ENCODE measurements around the gene NR1D1.

NR1D1 gene

DNA sequence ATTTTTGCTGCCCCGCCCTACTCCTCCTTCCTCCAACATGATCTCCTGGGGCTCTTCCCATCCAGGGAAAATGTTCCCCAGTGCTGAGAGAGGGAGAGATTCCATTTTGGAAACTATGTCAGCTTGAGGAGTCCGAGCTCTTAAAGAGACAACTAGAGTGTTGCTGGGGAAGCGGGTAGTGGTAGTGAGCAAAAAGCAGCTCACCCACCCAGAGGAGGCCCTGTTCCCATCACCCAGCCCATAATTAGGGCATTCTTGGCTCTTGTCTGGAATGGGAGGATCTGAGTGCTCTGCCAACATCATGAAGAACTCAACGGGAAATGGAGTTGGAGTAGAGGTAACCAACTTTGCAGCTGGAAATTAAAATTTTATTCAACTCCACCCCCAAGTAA lies 12.3 kb upstream of the NR1D1 start:
- in situ Hi-C loops (cut with HindIII; ENCODE audit: low pct_ligation_motif_present, low pct_unique_long_range_greater_than_20kb, low sequenced_read_pairs): no loop called here
- DNase-seq: no peak

DNA sequence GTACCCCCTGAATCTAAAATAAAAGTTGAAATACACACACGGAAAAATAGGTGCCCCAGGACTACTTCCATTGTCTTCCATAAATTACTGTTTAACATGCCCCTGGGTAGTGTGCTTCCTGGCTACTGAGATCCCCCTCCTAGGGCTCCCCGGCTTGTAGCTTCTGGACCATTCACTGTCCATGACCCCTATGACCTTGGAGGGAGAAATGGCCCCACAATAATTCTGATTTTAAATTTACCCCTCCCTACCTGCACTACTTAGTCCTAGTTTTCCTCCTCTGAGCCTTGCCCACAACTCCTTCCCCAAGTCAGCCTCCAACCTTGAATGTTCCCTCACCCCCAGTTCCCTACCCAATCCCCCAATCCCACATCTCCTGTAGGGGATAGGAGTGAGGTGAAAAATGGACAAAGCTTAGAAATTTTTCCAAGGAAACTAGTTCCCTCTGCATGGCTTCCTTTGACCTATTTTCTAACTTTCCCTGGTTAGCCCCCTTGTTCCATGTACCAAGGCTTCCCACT lies 11.9 kb upstream of the NR1D1 start:
- in situ Hi-C loops (cut with HindIII; ENCODE audit: low pct_ligation_motif_present, low pct_unique_long_range_greater_than_20kb, low sequenced_read_pairs): no loop called here
- no peak for DNase-seq

DNA sequence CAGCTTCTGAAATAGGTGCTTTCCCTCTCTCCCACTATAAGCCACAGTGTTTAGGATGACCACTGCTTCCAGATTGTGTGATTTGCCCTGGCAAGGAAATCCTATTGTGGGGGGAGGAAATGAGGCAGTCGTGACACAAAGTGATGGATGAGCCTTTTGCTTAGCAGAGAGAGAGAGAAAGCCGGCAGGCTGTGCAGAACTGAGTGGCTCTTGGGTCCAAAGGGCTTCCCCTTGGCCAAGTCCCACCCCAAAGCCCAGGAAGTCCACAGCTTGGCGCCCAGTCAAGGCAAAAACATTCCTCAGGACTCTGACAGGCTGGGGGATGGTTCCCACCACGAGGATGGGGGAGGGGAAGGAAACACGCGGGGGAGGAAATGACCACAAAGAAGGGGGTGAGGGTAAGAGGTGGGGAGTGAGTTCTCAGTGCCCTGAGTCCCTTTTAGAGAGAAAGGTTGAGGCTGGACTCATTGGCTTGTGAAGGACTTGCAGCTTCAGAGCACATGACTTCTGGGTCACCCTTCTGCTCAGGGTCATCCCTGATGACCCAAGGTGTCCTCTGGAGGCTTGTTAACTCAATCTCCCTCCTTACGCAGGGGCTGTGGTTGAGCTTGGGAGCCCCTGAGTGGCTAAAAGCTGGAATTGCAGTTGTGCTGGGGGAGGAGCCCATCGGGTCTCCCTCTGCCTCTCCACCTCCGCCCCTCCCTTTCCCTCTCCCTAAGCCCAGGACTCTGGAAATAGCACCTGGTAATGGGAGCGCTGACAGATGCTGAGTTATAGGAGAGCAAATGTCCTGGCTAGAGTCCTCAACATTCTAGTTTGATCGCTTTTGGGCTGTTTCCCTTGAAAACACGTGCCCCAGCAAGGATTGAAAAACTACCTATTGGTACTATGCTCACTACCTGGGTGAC lies 11.1 kb upstream of the NR1D1 start:
- DNase-seq: peak; percentile 94
- in situ Hi-C loops (cut with HindIII; ENCODE audit: low pct_ligation_motif_present, low pct_unique_long_range_greater_than_20kb, low sequenced_read_pairs): no loop called here

DNA sequence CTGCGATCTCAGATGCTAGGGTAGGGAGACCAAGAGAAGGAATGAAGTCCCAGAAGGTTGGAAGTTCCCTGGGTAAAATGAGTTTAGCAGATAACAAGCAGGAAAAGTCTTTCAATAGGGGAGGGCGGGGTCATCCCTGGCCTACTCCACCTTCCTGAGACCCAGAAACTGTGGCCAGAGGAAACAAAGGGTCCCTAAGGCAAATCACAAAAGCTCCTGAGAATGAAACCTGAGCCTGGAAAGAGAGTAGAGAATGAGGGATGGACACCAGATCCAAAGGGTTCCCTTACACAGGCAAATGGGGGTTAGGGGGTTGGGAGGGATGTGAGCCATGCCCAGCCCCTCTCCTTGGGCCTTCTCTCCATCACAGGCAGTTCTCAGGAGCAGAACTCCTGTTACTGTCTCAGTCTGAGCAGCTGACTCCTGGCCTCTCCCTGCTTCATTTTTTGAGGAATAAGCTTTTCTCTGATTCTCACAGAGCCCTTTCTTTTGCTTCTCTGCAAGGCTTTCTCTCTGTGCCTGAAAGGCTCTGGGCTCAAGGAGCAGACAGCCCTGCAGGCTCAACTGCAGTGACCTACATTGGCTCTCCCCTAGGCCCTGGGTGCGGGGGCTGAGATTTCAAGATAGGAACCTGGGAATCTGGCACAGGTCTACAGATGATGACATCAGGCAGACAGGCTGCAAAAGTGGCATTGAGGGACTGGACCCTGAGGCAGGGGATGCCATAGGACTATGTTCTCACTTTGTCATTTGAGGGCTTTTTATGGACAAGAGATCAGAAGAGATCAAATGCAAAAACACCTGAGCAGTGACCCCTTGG lies 9.8 kb upstream of the NR1D1 start:
- in situ Hi-C loops (cut with HindIII; ENCODE audit: low pct_ligation_motif_present, low pct_unique_long_range_greater_than_20kb, low sequenced_read_pairs): no loop called here
- DNase-seq: no peak

DNA sequence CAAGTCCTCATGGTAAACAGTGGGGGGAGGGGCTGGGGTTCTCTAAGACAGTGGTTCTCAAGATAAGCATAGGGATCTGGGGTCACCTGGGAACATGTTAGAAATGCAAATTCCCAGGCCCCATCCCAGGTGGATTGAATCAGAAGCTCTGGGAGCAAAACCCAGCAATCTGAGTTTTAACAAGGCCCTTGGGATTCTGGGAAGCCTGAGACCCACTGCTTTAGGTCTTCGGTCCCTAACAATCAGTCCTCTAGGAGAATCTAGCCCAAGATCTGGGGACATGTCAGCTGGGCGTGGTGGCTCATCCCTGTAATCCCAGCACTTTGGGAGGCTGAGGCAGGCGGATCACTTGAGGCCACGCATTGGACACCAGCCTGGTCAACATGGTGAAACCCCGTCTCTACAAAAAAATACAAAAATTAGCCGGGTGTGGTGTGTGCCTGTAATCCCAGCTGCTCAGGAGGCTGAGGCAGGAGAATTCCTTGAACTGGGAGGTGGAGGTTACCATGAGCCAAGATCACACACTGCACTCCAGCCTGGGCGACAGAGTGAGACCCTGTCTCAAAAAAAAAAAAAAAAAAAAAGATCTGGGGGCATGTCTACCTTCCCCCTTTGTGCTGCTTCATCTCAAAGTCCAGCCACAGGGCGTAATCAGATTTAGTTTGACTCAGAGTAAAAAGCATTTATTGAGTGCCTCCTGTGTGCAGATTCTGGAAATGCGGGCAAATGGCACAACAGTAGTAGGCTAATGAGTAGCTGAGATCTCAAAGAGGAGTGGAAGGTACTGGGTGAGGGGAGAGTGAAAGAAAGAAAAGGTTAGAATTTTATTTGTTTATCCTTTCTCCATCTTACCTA lies 8.8 kb upstream of the NR1D1 start:
- in situ Hi-C loops (cut with HindIII; ENCODE audit: low pct_ligation_motif_present, low pct_unique_long_range_greater_than_20kb, low sequenced_read_pairs): loop anchor here (10.0 kb wide), 1 partner anchor 66 kb away; the partner anchor contains the start of gene RAPGEFL1
- DNase-seq: no peak

DNA sequence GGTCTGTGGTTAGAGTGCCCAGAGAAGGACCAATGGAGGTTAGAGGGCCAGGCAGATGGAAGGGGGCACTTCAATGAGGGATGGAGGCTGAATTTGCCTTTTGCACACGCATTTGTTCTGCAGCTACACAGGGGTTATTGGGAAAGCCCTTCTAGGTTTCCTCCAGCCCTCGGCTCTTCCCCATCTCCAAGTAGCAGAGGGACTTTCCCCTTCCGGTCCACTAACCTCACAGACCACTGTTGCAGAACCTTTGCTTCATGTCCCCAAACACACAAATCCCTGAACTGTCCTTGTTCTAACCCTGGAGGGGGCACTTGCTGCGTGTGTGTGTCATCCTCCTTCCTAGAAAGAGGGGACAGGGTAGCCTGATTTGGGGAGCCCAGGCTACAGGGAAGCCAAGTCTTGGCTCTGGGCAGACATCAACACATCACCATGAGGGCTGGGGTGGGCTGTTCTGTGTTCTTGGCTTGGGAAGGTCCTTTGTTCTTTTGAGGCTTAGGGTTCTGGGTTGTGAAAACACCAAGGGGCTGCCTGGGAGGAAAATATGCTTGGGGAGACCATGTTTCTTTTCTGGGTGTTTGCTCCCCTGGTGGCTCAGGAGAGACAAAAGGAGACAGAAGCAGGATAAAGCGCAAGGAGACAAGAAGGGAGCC lies 7.3 kb upstream of the NR1D1 start:
- DNase-seq: no peak
- in situ Hi-C loops (cut with HindIII; ENCODE audit: low pct_ligation_motif_present, low pct_unique_long_range_greater_than_20kb, low sequenced_read_pairs): loop anchor here (10.0 kb wide), 1 partner anchor 67 kb away; the partner anchor contains the start of gene RAPGEFL1

DNA sequence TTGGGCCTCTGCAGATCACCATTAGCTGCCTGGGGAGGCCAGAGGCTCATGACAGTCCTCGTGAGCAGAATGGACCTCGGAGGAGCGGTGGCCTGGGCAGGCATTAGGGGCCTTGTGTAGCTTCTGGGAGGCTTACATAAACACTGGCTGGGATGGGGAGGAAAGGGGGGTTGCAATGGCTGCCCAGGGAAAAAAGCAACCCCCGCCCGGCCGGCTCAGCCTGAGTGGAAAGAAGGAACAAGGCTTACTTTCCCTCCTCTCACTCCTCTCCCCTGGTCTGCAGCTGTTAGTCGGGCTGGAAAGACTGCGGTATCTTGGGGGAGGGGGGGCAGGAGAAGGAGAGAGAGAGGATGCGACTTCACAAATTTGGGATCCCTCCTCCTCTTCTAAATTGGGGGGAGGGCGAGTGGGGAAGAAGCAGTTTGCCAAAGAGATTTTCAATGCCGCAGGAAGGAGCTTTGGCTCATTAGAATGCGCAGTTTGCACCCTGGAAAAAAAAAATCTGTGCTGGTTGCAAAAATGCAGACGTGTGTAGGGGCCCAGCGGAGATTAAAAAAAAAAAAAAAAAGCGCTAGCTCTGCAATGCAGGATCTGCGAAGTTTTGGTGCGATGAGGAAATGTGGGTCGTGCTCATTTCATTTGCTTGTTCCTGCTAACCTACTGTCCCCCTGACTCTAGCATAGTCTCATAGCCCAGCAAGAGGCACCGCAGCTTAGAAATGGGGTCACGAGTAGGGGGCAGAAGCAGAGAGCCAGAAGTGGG lies 6.6 kb upstream of the NR1D1 start:
- no peak for DNase-seq
- in situ Hi-C loops (cut with HindIII; ENCODE audit: low pct_ligation_motif_present, low pct_unique_long_range_greater_than_20kb, low sequenced_read_pairs): loop anchor here (10.0 kb wide), 1 partner anchor 68 kb away; the partner anchor contains the start of gene RAPGEFL1

DNA sequence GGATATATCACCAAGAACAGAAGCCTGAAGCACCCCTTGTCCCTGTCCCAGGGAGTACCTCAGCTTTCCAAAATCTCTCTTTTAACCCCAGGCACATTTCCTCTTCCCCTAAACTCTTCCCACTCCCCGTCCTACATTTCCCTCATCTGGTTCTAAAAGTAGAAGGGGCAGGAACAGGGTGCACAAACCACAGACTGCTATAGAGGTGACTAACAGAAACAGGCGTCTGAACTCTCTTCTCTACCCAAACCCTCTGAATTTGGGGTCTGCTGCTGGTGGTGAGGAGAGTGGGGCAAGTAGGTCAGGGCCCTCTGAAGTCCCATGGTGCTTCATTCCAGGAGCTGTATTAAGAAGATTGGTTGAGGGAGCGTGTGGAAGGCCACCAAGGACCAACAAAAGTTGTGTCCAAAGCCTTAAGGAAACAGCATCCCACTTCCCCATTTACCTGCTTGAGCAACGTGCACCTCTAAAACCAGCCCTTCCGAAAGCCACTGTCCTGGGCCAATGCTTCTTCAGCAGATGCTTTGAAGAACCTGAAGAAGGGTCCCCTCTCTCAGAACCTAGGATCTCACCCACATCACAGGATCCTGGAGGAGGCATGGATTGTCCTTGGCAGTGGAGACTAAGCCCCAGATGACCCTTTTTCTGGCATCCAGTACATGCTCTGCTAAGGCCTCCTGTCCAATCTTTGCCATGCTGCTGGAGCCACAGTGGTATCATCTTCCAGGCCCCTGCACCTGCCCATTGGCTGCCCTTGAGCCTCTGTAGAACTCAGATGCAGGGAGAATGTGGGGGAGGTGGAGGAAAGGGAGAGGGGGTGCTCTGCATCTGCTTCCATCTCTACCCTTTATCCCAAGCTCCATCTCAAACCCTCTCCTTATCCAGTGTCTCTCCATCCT lies 5.7 kb upstream of the NR1D1 start:
- no peak for DNase-seq
- in situ Hi-C loops (cut with HindIII; ENCODE audit: low pct_ligation_motif_present, low pct_unique_long_range_greater_than_20kb, low sequenced_read_pairs): loop anchor here (10.0 kb wide), 1 partner anchor 69 kb away; the partner anchor contains the start of gene RAPGEFL1

DNA sequence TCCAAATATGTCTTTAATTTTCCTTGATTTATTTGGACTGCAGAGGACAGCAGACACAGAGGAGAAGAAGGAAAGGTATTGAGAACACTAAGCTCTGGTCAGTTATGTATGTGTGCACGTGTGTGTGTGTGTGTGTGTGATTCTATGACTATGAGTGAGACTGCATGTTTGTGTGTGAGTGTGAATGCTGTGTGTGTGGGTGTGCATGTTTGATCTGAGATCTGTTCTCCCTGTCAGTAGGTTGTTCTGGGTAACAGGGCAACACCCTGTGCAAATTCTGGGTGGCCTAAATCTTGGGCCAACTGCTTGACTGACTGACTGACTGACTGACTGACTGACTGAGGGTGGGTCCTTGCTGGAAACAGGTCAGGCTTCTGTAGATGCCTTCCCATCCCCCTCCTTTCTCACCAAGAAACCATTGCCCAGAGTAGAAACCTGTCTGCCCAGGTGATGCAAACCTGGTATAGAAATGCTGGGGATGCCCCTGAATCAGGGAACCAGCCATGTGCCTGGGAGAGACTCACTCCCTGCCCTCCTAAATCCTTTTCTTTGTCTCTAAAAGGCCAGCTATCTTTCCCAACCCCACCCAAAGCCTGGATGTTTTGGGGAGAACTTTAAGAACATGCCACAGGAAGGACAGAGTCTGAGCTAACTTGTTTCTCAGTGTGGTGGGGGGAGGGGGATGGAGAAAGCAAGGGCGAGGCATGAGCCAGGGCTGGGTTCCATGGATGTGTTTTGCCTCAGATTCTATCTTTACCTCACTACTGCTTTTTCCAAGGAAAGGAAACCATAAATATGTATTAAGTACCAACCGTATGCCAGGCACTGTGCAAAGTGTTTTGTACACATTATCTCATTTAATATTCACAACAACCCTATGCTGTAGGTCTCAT lies 4.5 kb upstream of the NR1D1 start:
- in situ Hi-C loops (cut with HindIII; ENCODE audit: low pct_ligation_motif_present, low pct_unique_long_range_greater_than_20kb, low sequenced_read_pairs): loop anchor here (10.0 kb wide), 1 partner anchor 70 kb away; the partner anchor contains the start of gene RAPGEFL1
- DNase-seq: no peak

DNA sequence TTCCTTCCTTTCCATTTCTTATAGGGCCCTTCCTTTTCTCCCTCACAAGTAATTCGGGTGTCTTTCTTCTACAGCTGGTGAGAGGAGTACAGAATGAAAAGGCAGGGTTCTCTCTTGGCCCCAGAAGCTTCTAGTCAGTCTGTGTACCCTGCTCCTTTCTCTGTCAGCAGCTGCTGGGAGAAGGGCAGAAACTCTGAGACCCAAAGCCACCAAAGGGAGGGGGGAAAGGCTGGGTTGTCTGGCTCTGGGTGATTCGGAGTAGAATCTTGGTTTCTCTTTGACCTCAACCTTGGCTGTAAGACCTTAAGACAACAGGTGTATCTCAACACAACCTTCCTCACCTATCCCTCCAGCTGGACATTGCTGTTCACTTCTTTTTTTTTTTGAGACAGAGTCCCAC lies 3.3 kb upstream of the NR1D1 start:
- DNase-seq: no peak
- in situ Hi-C loops (cut with HindIII; ENCODE audit: low pct_ligation_motif_present, low pct_unique_long_range_greater_than_20kb, low sequenced_read_pairs): loop anchor here (10.0 kb wide), 1 partner anchor 71 kb away; the partner anchor contains the start of gene RAPGEFL1

DNA sequence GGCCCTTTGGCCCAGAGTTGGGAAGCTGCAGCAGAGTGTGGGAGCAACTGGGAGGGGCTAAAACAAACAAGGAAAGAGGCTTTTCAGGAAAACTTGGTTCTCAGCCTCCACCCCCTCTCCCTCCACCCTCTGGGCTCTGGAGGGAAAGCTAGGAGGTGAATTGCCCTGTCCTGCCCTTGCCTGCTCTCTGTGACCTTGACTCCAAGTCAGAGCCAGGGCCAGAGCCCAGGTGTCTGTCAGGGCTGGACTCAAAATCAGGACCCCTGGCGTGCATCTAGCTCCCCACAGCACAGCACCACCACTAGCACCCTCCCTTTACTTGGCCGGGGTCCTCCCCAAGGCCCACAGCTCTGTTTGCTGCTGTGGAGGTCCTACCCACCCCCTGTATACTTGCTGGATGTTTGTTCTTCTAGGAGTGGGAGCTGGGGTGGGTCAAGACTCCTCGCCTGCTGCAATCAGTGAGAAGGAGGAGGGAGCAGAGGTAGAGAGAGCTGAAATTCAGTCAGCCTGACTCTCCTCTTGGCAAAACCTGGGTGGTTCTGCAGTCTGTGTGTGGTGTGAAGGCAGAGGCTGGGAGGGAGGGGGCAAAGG lies 2.8 kb upstream of the NR1D1 start:
- in situ Hi-C loops (cut with HindIII; ENCODE audit: low pct_ligation_motif_present, low pct_unique_long_range_greater_than_20kb, low sequenced_read_pairs): loop anchor here (10.0 kb wide), 1 partner anchor 72 kb away; the partner anchor contains the start of gene RAPGEFL1
- no peak for DNase-seq

DNA sequence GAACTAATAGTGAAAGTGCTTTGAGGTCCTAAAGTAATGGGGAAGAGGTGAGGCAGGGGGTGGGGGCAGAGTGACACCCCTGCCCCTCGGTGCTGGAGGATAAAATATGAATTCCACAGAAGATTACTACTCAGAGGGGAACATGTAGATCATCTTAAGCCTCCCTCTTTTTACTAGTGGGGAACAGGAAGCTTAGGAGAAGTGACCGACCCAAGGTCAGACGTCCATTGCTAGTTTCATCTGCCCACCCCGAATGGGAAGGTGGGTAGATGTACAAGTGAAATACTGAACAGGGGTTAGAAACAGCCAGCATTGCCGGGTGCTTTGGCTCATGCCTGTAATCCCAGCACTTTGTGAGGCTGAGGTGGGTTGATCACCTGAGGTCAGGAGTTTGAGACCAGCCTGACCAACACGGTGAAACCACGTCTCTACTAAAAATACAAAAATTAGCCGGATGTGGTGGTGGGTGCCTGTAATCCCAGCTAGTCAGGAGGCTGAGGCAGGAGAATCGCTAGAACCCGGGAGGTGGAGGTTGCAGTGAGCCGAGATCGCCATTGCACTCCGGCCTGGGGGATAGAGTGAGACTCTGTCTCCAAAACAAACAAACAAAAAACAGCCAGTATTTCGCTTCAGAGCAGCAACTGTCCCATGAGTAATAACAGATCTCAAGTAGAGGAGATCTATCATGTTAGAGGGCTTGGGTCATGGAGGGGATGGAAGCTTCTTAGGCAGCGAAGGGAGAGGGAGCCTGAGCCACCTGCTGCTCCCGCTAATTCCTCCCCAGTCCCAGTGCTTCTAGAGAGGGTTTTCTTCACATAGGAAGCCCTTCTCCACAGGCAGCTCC lies 1.2 kb upstream of the NR1D1 start:
- DNase-seq: no peak
- in situ Hi-C loops (cut with HindIII; ENCODE audit: low pct_ligation_motif_present, low pct_unique_long_range_greater_than_20kb, low sequenced_read_pairs): loop anchor here (10.0 kb wide), 1 partner anchor 73 kb away; the partner anchor contains the start of gene RAPGEFL1

DNA sequence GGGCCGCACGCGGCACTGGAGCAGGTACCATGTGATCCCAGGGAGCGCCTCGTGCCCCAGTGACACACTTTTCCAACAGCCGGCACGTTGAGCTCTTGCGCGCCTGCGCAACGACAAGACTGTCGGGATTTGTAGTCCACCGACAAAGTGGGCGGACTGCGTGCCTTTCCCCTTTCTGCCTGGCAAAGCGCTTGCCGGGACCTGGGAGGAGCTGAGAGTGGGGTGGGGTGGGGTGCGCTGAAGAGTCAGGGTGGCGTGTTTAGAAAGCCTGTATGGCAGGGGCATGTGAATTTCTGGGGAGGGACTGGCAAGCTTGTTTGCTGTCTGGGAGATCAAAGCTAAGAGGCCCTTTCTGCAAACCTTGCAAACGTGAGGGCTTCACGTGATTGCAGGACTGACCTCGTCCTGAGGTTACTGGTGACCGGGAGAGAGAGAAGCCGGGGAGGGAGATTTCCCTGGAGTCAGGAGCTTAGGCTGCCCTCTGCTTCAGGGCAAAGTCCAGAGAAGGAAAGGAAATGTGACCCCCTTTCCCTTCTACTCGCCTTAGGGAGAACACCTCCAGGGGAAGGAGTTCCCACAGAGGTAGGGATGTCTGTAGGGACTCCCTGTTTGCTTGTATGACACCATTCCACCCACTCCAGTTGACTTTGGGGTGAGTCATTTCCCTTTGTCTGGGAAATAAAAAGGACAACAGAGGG lies 429 bp upstream of the NR1D1 start:
- in situ Hi-C loops (cut with HindIII; ENCODE audit: low pct_ligation_motif_present, low pct_unique_long_range_greater_than_20kb, low sequenced_read_pairs): loop anchor here (10.0 kb wide), 1 partner anchor 74 kb away; the partner anchor contains the start of gene RAPGEFL1
- DNase-seq: peak; percentile 99
